NCI-H1694 (cell line): ENCODE measurements around the gene PLEKHA5.
"Not testable (repeated sequence)": the region's sequence is repeated elsewhere in the genome, so short reads cannot be mapped to it uniquely, and the experiment has no call there.

Experiments used
- DNase-seq: peaks from one replicate; lab custom pipeline; 2025; lab: John Stamatoyannopoulos, UW

The PLEKHA5 gene

DNA sequence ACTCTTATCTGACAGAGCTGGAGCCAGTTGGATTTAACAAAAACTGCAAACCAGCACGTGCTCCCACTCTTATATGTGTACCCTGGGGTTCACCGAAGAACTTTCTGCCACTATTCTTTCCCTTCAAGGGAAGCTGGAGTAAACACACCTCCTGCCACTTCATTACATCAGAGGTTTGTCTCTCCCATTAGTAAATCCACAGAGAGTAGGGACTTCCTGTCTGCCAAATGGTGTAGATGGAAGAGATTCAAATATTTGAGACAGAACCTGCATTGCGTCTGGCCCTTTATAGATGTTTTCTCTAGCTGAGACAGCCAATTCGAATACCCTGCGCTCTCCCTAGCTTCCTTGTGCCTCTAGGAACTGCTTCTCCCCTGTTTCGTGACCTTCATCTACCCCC is 280.7 kb downstream of the PLEKHA5 start:
- DNase-seq: no peak

GRCh38 chr12:19410629-19411185 is 281.2 kb downstream of the PLEKHA5 start:
- no peak for DNase-seq

DNA sequence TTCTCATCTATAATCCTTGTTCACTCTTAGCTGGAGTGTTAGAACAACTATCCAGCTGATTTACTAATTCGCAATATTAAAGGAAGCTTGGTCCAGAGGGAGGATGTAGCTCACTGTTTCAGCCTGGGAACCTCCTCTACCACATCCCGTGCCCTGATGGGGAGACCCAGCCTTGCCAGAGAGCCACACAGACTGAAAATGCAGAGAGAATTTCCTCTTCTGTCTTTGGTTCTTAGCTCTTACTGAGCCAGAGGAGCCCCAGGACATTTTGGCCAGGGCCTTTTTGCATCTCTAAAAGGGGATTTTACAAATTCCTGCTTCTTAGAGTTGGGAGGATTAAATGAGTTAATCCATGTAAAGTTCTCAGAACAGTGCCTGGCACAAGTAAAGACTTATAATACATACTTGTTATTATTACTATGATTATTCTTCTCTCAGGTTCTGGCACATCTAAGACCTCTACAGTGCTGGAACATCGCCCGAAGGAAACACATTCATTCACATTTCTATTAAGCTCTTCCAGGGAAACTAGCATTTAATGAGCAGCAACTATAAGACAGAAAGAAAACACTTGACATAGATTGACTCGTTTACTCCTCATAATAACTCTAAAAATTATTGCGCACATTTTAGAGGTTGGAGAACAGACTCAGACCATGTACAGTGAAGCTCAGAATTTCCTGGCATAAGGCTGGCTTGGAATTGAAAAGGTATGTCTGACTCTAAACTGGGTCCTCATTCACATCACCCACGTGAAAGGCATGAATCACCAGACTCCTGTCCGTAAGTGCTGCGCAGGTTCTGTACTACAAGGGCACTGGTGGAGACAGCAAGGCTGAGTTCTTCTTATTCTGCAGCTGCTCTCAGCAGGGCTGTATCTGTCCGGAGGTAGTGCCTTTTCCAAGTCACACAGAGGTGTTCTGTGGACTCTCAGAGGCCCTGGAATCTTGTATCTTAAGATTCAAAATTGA is 282.0 kb downstream of the PLEKHA5 start:
- DNase-seq: no peak

- DNase-seq: no peak
Measured at GRCh38 chr12:19412844-19413243, 283.3 kb downstream of the PLEKHA5 start.

DNA sequence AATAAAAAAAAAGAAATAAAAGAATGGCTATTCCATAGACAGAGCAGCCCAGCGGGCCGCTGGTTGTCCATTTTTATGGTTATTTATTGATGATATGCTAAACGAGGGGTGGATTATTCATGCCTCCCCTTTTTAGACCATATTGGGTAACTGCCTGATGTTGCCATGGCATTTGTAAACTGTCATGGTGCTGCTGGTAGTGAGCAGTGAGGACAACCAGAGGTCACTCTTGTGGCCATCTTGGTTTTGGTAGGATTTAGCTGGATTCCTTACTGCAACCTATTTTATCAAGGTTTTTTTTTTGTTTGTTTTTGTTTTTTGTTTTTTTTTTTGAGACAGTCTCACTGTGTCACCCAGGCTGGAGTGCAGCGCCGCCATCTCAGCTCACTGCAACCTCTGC is 284.0 kb downstream of the PLEKHA5 start:
- DNase-seq: not testable (repeated sequence)

DNA sequence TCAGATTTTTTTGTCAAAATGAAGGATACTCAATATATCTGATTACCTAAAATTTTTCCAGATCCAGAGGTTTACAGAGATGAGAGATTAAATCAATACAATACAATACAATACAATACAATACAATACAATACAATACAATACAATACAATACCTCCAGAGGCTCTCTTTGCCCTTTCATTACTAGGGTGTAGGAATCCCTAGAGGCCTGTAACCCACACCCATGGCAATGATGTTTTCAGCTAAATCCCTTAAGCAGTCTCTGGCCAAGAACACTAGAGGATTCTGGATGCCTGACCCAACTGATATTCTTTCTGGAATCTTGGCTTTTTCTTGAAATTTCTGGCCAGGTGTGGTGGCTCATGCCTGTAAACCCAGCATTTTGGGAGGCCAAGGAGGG is 286.0 kb downstream of the PLEKHA5 start:
- no peak for DNase-seq

- no peak for DNase-seq
Measured at GRCh38 chr12:19419086-19419485, 289.6 kb downstream of the PLEKHA5 start.

- no peak for DNase-seq
Measured at GRCh38 chr12:19421503-19422282, 292.2 kb downstream of the PLEKHA5 start.

GRCh38 chr12:19423166-19423930 is 293.8 kb downstream of the PLEKHA5 start:
- DNase-seq: no peak
